ENCODE data around the gene CLEC2A.
"Not testable (repeated sequence)": the region's sequence is repeated elsewhere in the genome, so short reads cannot be mapped to it uniquely, and the experiment has no call there.

Gene CLEC2A, protein sequence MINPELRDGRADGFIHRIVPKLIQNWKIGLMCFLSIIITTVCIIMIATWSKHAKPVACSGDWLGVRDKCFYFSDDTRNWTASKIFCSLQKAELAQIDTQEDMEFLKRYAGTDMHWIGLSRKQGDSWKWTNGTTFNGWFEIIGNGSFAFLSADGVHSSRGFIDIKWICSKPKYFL

DNA sequence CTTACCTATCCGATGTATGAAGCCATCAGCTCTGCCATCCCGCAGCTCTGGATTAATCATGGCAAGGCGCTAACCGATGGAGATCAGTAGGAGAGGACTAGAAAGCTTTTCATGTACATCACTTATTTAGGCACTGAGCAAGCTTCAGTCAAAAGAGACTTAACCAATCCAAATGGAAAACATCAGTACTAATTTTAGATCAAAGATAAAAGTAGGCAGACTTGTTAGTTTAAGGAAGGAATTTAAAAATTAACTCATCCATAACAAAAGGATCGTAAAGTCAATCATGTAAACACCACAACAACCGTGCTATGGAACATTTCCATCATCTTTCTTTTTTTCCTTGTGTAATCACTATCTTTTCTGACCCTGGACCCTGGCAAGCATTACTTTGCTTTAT is at the start of gene CLEC2A:
TSS of gene CLEC2A (minus strand) at position 101 of the 400 bp plus-strand sequence. CDS start at position 60, 41 bp downstream.
- H3K4me3 ChIP-seq (ENCODE audit: low read depth, low read length) = no peak within 1 kb of the TSS
- TF ChIP-seq, protein P1, sequence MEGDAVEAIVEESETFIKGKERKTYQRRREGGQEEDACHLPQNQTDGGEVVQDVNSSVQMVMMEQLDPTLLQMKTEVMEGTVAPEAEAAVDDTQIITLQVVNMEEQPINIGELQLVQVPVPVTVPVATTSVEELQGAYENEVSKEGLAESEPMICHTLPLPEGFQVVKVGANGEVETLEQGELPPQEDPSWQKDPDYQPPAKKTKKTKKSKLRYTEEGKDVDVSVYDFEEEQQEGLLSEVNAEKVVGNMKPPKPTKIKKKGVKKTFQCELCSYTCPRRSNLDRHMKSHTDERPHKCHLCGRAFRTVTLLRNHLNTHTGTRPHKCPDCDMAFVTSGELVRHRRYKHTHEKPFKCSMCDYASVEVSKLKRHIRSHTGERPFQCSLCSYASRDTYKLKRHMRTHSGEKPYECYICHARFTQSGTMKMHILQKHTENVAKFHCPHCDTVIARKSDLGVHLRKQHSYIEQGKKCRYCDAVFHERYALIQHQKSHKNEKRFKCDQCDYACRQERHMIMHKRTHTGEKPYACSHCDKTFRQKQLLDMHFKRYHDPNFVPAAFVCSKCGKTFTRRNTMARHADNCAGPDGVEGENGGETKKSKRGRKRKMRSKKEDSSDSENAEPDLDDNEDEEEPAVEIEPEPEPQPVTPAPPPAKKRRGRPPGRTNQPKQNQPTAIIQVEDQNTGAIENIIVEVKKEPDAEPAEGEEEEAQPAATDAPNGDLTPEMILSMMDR (IDR thresholded peaks at IDR 0.05; ENCODE audit: borderline replicate concordance, insufficient read depth, low read depth, low read length) = no peak

DNA sequence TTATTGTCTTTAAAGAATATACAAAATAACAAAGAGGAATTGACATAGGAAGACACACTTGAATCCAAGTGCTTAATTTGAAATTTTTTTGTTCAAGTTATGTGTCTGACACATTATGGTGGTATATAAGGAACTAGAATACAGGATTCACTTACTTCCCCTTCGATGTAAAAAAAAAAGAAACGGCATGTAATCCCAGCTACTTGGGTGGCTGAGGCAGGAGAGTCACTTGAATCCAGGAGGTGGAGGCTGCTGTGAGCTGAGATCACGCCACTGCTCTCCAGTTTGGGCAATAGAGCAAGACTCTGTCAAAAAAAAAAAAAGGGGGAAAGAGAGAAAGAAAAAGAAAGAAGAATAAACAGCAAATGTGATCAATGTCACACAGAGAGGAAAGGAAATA is 48.0 kb upstream of the CLEC2A start:
- TF ChIP-seq, protein P1 (IDR thresholded peaks at IDR 0.05; ENCODE audit: borderline replicate concordance, insufficient read depth, low read depth, low read length) = no peak
- no peak overlapping the region for H3K4me3 ChIP-seq (ENCODE audit: low read depth, low read length)

DNA sequence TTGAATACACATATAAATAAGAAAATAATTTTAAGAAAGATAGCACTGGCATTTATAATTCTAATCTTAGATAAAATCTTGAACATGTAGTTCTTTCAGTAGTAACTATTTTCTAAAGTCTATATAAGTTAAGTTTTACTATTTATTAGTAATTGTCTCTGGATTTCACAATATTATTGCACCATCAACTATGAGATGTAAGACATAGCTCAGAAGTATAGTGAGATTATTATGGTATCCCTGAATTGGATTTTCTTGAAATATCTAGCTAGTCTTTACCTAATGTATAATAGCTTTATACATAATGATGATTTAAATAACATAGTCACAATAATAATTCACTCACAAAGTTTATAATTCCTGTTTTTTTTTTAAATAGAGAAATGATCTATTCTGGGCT is 45.7 kb upstream of the CLEC2A start:
- H3K4me3 ChIP-seq (ENCODE audit: low read depth, low read length) = no peak overlapping the region
- TF ChIP-seq, protein P1 (IDR thresholded peaks at IDR 0.05; ENCODE audit: borderline replicate concordance, insufficient read depth, low read depth, low read length) = no peak

DNA sequence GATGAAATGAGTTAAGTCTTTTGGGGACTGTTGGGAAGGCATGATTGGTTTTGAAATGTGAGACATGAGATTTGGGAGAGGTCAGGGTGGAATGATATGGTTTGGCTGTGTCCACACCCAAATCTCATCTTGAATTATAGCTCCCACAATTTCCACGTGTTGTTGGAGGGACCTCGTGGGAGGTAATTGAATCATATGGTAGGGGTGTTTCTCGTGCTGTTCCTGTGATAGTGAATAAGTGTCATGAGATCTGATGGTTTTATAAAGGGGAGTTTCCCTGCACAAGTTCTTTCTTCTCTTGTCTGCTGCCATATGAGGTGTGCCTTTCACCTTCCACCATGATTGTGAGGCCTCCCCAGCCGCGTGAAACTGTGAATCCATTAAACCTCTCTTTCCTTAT is 44.5 kb upstream of the CLEC2A start:
- H3K4me3 ChIP-seq (ENCODE audit: low read depth, low read length) = not testable (repeated sequence)

DNA sequence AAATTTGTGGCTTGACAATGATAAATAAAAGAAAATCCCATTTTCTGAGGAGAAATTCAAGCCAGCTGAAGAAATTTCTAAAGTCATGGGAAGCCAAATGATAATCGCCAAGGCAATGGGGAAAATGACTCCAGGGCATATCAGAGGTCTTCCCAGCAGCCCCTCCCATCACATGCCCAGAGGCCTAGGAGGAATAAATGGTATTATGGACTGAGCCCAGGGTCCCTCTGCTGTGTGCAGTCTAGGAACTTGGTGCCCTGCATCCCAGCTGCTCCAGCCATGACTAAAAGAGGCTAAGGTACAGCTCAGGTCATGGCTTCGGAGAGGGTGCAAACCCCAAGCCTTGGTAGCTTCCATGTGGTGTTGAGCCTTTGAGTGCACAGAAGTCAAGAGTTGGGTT is 43.4 kb upstream of the CLEC2A start:
- TF ChIP-seq, protein P1 (IDR thresholded peaks at IDR 0.05; ENCODE audit: borderline replicate concordance, insufficient read depth, low read depth, low read length) = no peak
- H3K4me3 ChIP-seq (ENCODE audit: low read depth, low read length) = no peak overlapping the region

DNA sequence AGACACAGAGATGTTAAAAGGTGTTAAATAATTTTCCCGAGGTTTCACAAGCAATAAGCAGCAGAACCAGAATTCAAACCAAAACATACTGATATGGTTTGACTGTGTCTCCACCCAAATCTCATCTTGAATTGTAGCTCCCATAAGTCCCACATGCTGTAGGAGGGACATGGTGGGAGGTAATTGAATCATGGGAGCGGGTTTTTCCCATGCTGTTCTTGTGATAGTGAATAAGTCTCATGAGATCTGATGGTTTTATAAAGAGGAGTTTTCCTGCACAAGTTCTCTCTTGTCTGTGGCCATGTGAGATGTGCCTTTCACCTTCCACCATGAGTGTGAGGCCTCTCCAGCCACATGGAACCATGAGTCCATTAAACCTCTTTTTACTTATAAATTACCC is 42.6 kb upstream of the CLEC2A start:
- H3K4me3 ChIP-seq (ENCODE audit: low read depth, low read length) = not testable (repeated sequence)

DNA sequence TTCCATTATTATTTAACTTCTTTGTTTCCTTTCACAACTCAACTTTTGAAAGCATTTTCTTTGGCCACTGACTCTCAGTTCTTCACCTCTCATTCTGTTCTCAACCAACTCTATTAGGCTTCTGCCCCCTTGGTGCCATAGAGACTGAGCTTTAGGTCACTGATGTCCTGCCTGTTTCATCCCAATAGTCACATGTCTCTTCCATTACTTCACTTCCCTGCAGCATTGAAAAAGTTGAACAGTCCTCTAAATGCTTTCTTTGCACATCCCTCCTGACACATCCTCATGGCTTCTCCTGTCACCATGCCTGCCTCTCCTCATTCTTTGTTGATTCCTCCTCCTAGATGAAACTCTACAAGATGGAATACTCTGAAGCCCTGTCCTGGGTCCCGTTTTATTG is 41.8 kb upstream of the CLEC2A start:
- TF ChIP-seq, protein P1 (IDR thresholded peaks at IDR 0.05; ENCODE audit: borderline replicate concordance, insufficient read depth, low read depth, low read length) = no peak

DNA sequence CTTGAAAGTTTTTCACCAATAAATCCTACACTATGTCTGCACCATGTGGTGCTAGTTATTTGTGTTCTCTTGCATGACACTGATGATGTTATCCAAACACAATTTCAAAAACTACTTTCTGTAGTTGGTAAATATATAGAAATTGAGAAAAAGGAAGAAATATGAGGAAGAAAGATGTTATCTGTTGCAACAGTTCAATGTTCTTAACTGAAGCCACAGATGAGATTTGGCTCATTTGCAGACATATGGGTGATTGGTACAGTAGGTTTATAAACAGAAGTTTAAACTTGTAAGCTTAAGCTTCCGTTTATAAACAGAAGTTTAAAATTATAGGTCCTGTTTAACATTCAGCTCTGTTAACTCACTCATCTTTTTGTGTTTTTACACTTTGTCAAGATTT is 39.0 kb upstream of the CLEC2A start, which contains the start of gene CLEC12A:
TSS of gene CLEC12A (plus strand) at position 229 of the 400 bp plus-strand sequence. CDS start 188 bp downstream, outside the sequence.
- H3K4me3 ChIP-seq (ENCODE audit: low read depth, low read length) = no peak within 1 kb of the TSS
- TF ChIP-seq, protein P1 (IDR thresholded peaks at IDR 0.05; ENCODE audit: borderline replicate concordance, insufficient read depth, low read depth, low read length) = no peak

More for the DNA sequence above, 41.8 kb upstream of the CLEC2A start:
- H3K4me3 ChIP-seq (ENCODE audit: low read depth, low read length) = no peak overlapping the region

Measured in GM12875 (cell line).